Sciatic nerve (tissue), 2 donors: ENCODE data around the gene ZNF366. TPM values are rescaled to one million over a fixed set of nuclear protein-coding genes. Genes with fewer than 3 reads are reported as not detected.

Experiments
- ATAC-seq: fragments of 200-7000 bp; cut with Tn5 transposase; one replicate; pipeline ENCODE4 v1.9.1; 2020; ENCODE audit warnings: mild to moderate bottlenecking, moderate library complexity
- DNase-seq: peaks from one replicate; pipeline ENCODE4 v3.0.0-alpha.2; 2020; ENCODE audit warnings: low spot score
- intact Hi-C: fragments of 100-400 bp; cut with DNase I; formaldehyde crosslinking; loops from one replicate; pipeline ENCODE4 v1.14.2; 2022
- total RNA-seq: library from RNA; stranded (reverse); fragmentation: NEBNext Ultra II Directional; extraction: Animal tissue kit (Norgen Biotek cat#: 25700); gene quantifications from one replicate; pipeline ENCODE4 v1.2.1, GENCODE V29; 2021
- donor health status: DM: no; HTN: no; CAD: no.
- donor health status: DM: no; HTN: no; CAD: no.

Gene ZNF366
- total RNA-seq, 1 donor from 2014 or later: 8.0 TPM

DNA sequence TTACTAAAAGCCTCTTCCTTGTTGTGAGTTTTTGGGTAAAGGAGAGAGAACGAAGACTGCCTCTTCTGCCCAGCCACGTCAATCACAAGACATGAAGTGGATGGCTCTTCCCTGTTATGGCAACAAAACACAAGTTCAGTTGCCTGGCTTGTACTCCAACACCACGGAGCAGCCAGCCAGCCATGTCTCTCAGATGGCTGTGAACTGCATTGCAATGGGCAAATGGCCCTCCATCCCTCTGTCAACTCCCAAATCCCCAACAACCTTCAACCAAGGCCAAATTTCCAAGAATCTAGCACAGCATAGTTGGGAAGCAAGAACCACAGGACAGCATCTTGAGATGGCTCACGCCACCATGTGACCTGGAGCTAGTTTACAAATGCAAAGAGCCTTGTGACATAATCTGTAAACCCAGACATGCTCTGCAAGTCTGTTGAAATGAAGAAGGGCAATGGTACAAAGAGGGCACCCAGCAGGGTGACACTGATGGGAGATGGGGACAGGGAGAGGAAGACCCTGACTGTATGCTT, 53.9 kb downstream of the ZNF366 start:
- intact Hi-C loops: no loop called here
- DNase-seq (no peak), ATAC-seq (no peak)

DNA sequence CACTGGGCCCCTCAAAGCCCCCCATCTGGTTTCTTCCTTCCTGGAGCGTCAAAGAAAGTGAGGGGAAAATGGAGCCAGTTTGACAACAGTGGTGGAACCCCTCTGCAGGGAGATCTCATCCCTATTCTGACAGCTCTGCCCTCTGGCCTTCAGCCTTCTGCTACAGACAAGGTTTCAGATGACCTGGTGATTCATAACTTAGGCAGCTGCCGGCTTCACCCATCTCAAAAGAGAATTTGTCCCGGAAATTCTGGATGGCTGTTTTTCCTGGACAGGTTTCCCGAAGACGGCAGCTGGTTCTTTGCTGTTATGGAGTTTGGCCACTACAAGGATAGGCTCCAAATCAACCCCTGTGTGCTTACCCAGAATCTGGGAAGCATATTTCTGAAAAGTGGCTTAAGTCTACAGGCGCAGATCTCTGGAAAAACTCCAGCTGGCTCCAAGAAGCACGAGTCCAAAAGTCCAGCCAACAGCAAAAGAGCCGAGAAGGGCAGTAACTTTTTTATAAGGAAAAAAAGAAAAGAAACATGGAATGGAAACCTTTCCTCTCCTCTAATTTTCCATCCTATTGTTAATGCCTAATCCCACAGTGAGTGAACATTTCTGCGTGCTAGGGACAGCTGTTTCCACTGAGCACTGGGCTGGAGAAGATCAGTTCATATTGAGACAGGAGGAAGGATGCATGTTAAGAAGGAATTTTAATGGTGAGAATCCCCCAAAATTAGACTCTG, 54.5 kb downstream of the ZNF366 start:
- intact Hi-C loops: no loop called here
- ATAC-seq: peak; percentile 88
- peak; percentile 82 for DNase-seq

DNA sequence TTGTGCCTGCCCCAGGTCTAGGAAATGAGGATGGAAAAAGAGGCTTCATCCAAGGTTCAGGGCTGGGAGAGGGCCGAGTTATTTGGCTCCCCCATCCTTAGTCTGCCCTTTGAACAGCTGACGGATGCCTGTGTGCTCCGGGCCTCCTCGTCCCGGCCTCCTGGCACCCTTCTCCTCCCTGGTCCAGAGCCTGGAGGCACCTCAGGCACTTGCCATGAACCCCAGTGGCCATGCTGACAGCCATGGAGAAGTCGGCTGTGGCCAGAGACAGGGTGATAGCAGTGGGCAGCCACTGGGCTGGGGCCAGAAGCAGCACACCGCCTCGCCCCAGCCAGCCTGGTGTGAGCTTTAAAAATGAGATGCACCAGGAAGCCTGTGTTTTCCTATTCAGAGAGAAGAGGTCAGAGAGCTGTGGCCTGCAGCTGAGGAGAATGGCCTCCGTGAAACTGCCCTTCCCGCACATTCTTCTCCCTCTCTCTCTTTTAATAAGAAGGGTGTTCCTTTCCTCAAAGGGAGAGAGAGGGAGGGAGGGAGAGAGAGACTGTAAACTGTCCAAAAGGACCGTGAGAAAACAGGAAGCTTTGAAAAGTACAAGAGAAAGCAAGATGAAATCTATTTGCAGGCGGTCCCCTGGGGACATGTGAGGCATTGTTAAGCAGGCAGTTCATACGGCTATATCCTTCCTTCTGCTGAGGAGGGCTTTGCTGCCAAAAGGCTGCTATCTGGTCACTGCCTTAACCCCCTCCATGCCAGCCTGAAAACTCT, 55.3 kb downstream of the ZNF366 start:
- intact Hi-C loops: no loop called here
- peak; percentile 85 for DNase-seq
- peak; percentile 90 for ATAC-seq

DNA sequence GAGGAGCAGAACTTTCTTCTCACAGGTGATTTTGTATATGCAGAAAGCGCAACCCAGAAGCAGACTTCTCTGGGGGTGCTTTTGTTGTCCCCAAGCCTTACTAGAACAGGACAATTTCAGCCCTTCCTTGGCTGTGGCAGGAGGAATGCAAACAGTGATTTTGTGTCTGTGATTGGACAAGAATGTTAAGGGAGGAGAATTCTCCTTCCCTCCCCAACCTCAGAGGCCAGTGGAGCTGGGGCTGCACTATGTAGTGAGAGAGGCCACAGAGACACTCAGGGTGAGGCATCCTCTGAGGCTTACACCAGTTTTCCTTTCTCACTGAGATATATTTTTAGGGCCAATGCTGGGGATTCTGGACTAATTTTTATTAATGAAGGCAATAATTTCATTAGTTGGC, 58.8 kb downstream of the ZNF366 start:
- ATAC-seq: no peak
- no peak for DNase-seq
- intact Hi-C loops: no loop called here

DNA sequence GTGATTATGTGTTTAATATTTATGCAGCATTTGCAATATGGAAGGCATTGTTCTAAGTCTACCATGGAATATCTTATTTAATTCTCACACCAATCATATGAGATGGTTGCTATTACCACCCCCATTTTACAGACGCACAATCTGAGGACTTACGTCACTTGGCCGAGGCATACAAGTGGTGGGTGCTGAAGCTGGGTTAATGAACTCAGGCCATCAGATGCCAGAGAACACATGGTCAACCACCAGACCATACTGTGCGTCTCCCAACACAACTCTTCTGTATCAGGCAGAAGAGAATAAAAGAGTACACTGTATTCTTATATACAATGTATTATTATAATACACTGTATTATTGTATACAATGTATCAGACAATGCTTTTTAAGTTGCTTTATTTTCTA, 59.5 kb downstream of the ZNF366 start:
- intact Hi-C loops: no loop called here
- DNase-seq: no peak
- no peak for ATAC-seq

DNA sequence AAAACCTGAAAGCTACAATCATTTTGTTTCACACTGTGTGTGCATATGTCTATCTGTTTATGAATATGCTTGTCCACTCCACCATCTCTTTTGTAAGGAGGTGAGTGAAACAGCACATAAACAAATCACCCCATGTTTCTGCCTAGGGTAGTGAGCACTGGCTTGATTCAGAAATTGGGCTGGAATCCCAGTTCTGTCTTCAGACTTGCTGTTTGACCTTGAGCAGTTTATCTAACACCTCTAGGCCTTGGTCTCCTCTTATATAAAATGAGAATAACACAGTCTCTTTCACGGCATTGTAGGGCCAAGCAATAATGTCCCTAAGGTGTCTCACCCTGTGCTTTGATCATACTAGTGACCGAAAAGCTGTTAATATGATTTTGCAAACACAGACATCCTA, 61.2 kb downstream of the ZNF366 start:
- ATAC-seq (no peak), DNase-seq (no peak)
- intact Hi-C loops: no loop called here

DNA sequence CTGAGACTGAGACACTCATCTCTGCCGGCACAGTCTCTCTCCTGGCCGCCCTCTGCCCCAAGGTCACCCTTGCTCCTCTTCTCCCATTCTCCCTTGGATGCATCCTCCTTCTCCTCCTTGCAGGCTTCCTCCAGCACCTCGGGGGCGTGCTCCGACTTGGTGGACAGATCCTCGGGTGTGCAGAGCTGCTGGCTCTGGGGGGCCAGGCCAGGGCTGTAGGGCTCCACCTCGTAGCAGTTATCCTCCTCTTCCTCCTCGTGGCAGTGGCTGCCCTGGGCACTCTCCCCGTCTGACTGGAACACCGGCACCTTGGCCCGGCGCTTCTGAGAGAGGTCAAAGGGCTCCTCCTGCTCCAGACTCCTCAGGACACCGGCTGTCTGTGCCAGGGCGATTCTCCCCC, 63.3 kb downstream of the ZNF366 start:
- no peak for DNase-seq
- peak; percentile 16 for ATAC-seq
- intact Hi-C loops: no loop called here

DNA sequence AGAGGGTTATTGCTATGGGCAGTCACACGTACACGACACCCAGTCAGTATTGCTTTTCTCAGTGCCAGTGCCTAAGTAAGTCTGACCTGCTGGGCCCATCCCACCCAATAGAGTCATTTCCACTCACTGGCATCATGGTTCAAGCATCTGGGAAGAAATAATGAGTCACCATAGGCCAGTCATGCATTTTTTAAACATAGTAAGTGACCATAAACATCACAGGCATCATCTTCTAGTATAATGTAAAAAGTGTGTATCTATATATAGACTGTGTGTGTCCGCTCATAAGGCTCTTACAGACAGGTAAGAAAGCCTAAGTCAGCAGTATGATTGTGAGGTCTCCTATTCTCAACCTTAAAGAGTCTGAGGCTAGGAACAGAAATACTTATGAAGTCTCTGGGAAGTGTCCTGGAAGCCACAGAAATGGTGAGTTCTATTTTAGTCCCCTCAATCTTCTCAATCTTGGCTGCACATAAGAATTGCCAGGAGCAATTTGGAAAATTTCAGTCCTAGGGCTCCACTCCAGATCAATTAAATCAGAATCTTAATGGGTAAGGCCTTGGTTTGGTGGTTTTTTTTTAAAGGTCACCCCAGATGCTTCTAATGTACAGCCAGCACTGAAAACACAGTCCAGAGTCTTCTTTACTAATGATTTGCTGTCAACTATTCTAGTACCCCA, 65.2 kb downstream of the ZNF366 start:
- intact Hi-C loops: no loop called here
- DNase-seq: no peak
- ATAC-seq: no peak

DNA sequence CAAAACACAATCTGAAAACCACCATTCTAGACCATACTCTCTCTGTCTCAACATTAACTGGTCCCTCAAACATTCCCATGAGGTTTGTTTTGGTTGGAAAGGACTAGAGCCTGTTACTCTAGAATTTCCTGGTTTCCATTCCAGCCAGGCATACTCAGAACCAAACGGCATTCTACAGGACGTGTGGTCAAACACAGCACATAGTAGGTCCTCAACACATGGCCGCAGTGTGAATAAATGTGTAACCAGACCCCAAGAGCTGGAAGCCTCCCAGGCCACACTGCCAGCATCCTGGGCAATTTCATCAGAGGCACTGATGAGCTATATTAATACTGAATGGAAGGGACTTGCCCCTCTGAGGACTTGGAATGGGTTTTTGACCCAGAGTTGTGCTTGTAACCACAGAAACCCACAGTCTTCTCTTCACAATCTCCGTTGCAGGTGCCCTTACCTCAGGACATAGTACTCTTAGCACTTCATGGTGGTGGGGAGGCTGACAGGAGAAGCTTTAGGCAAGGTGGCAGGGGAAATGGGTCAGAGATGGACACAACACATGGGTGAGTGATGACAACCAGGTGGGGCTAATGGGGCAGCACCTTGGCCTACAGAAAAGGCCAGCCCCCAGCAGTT, 66.0 kb downstream of the ZNF366 start:
- ATAC-seq (no peak), DNase-seq (no peak)
- intact Hi-C loops: no loop called here

DNA sequence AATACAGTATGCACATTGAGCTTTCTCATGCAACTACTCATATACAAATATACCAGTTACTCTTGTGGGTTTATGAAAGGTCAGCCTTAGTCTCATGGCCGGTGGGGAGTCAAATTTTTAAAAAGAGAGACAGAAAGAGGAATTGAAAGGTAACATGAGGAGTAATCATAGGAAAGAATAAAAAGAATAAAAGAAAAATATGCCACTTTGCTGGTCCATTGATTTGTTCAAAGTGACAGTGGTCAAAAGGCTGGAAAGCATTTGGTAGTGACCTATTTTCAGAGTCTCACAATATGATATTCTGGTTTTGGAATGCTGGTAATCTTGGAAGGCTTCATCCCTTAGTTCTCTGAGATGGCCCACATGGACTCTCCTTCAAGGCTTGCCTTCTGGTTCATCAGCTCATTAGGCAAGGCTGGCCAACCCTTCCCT, 67.0 kb downstream of the ZNF366 start:
- ATAC-seq (no peak), DNase-seq (no peak)
- intact Hi-C loops: no loop called here

DNA sequence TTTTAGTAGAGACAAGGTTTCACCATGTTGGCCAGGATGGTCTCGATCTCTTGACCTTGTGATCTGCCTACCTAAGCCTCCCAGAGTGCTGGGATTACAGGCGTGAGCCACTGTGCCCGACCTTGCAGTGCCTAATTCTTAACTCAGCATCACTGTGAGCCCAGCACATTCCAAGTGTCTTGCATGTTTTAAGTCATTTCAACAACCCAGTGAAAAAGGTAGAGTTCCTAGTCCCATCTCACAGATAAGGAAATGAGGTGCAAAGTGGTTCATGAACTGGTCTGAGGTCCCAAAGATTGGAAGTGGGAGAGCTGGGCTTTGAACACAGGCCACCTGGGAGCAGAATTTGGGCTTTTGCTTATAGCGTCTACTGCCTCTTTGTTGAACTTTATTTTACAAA, 68.0 kb downstream of the ZNF366 start:
- ATAC-seq: no peak
- intact Hi-C loops: no loop called here
- no peak for DNase-seq

DNA sequence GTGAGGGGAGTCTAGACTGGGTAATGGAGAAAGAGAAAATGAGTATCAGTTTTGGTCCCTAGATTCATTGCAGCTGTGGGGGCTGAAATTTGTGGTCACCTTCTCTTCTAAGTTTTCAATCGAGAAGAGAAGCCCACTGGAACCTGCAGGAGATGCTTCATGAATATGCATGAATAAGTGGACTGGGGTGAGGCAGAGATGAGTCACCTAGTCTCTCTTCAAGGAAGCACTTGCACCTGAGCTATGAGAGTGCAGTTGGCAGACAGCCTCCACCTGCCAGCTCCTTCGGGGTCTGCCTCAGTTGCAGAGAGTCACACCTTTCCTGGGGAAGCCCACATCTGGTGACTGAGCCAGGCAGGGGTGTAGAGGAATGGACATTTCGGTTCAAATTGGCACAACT, 69.1 kb downstream of the ZNF366 start:
- DNase-seq (no peak), ATAC-seq (no peak)
- intact Hi-C loops: no loop called here

DNA sequence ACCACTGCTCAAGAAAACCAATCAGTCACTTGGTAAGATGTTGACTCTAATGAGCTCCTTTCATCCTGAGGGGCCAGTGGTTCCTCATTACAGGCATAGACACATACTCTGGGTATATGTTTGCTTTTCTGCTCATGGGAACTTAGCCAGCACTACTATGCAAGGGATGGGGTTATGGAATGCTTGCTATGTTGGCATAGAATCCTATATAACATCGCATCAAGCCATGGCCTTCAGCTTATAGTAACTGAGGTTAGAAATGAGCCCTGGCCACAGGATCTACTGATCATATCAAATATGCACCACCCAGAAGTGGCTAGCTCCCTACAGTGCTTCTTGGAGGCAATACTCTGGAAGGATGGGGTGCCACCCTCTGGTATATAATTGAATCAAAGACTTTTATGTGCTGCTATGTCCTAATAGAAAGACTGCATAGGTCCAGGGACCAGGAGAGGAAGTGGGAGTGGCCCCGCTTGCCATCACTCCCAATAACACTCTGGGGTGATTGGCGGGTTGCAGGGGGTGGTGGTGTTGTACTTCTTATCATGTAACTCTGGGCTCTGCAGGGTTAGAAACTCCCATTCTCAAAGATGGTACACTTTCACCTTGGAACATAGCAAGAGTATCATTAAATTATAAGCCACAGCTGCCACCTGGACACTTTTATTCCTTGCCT, 70.3 kb downstream of the ZNF366 start:
- intact Hi-C loops: no loop called here
- no peak for DNase-seq
- no peak for ATAC-seq

DNA sequence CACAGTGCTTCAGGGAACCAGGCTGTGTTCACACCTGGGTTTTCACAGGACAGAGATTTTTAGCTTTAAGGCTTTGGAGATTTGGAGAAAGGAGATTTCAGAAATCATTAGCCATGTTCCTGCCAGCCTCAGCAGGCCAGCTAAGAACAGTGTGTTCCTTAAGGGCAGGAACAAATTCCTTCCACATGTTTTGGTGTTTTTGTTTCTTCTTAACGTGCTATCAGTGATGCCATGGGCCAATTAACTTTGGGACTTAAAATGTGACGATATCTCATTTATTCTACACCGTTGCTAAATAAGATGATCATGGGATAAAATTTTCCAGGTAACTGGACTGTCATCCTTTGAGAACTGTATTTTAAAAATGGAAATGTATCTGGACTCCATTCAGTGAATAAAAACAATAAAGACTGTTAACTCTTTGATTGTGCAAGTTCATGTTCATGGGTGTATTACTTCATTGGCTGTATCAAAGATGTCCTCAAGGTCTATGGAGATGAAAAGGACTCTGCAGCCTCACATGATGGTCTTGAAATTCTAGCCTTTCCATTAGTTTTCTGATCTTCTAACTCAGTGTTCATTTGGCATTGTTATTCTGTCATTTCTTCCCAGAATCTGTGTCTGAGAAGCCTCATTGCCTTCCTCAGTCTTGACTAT, 72.3 kb downstream of the ZNF366 start:
- intact Hi-C loops: no loop called here
- peak; percentile 94 for ATAC-seq
- DNase-seq: no peak

DNA sequence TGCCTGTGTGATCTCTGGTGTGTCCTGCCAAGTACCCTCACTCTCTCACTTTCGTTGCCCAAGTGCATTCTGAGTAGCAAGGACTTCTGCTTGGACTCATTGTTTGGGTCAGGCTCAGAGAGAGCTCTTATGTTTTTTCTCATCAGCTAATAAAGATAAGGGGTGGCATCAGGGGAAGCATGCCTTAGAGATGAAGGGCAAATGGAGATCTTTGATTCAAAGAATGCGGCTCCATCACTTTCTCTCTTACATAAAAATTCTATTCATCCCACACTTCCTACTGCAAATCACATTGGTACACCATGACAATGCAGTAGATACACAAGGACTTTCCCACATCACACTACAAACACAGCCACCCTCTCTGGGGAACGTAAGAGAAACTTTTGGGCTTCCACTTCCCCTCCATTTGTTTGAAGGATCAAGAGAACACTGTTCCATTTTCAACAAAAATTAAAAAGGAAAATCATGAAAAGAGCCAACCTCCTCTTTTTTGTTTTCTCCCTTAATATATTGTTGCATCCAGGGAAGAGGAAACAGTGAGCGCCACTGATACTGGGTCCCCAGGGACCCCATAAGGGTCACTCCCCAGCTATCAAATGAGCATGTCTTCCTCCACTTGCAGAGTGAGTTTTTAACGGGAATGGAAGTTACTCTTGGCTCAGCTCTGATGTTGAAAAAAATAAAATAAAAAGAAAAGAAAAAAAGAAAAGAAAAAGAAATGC, 73.0 kb downstream of the ZNF366 start:
- intact Hi-C loops: no loop called here
- DNase-seq (no peak), ATAC-seq (peak; percentile 63)

DNA sequence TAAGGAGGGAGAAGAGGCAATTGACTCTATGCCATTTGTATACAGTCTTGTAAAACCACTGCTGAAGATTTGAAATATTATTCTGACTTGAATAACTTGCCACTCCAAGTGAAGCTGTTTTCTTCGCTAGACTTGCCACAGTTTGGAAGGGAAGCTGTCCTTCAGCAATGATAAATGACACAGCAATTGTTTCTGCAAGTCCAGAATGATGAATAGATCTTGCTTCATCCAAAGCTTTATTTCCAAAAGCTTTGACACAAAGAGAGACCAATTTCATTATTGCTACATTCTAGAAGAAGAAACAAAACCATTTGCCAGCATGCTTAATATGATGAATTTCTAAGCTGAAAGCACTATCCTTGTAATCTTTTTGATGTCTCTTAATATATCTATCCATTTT, 73.7 kb downstream of the ZNF366 start:
- peak; percentile 57 for ATAC-seq

DNA sequence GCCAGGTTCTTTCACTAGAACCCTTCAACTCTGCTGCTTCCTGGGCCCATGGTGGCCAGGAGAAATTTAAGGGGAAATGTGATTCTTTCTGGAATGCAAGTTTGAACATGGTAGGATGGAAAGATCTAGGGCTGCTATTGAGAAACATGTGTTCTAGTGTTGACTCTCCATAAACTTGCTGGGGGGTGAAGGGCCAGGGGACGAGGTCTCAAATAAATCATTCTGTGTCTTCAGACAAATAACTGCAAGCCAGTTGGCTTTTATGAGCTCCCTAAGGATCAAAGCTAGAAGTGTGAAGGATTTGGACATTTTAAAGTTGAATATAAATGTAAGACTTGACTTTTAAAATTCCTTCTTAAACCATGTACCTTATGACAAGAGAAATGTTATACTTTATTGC, 78.5 kb downstream of the ZNF366 start:
- no peak for DNase-seq
- ATAC-seq: peak; percentile 68
- intact Hi-C loops: no loop called here

More for the DNA sequence above, 73.7 kb downstream of the ZNF366 start:
- intact Hi-C loops: no loop called here
- no peak for DNase-seq
